HG02884 (cell line): ENCODE data around the gene SEMA3B.
"Not testable (repeated sequence)": the region's sequence is repeated elsewhere in the genome, so short reads cannot be mapped to it uniquely, and the experiment has no call there.

ENCODE experiments used
- ATAC-seq: cut with Tn5 transposase; IDR thresholded peaks from one replicate; pipeline ENCODE4 v1.9.1; 2021; ENCODE audit warnings: mild to moderate bottlenecking, moderate library complexity; ENCODE audit not compliant: unreplicated experiment

The SEMA3B gene

DNA sequence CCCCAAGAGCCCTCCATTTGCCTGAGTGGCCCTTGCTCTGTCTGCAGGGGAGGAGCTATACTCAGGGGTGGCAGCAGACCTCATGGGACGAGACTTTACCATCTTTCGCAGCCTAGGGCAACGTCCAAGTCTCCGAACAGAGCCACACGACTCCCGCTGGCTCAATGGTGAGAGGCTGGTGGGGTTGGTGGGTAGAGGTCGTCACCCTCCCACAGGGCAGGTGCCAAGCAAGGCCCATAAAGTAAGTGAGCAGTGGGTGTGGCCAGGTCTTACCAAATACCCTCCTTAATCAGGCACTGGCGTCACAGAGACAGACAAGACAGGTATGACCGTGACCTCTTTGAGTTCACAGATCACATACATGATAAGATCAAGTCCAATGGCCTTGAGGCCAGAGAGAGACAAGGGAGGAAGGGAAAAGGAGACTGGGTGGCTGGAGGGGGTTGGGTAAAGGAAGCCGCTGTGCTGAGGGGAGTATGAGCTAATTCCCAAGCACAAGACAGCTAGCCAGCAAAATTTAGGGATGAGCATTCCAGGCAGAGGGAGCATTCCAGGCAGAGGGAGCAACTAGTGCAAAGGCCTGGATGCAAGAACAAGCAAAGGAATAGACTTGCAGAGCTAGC is 2.5 kb downstream of the SEMA3B start:
- ATAC-seq = no peak

DNA sequence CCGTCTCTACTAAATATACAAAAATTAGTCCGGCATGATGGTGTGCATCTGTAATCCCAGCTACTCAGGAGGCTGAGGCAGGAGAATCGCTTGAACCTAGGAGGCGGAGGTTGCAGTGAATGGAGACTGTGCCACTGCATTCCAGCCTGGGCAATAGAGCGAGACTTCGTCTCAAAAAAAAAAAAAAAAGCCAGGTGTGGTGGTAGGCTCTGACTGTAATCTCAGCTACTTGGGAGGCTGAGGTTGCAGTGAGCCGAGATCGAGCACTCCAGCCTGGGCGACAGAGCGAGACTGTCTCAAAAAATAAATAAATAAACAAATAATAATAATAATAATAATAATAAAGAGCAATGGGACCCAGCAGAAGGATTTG is 3.6 kb downstream of the SEMA3B start:
- not testable (repeated sequence) for ATAC-seq

DNA sequence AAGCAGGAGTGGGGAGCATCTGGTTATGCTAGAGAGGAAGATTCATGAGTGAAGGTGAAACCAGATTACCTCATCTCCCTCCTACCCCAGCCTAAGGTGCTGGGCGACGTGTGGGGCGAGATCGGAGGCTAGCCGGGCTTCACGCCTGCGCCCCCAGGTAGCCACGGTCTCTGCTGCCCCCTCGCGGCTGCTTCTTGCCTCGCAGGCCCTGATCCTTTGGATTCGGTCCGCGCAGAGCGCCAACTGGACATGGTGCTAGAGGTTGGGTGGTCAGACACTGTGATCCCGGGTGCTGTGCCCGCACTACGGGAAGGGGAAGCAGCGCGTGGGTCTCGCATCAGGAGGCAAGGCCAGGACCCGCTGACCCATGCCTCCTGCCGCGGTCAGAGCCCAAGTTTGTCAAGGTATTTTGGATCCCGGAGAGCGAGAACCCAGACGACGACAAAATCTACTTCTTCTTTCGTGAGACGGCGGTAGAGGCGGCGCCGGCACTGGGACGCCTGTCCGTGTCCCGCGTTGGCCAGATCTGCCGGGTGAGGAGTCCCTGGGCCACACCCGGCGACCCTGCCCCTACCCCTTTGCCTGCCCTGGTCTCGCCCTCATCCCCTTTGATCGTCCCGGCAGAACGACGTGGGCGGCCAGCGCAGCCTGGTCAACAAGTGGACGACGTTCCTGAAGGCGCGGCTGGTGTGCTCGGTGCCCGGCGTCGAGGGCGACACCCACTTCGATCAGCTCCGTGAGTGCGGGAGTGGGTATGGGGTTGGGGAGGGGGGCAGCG is 4.2 kb downstream of the SEMA3B start:
- peak; percentile 87 for ATAC-seq

DNA sequence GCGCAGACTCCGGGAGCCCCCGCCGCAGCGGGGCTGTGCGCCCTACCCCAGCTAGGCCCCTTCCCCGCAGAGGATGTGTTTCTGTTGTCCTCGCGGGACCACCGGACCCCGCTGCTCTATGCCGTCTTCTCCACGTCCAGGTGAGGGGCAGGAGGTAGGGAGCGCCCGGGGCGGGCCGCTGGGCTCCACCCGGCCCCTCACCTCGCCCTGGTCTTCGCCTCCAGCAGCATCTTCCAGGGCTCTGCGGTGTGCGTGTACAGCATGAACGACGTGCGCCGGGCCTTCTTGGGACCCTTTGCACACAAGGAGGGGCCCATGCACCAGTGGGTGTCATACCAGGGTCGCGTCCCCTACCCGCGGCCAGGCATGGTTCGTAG is 4.7 kb downstream of the SEMA3B start:
- no peak for ATAC-seq

DNA sequence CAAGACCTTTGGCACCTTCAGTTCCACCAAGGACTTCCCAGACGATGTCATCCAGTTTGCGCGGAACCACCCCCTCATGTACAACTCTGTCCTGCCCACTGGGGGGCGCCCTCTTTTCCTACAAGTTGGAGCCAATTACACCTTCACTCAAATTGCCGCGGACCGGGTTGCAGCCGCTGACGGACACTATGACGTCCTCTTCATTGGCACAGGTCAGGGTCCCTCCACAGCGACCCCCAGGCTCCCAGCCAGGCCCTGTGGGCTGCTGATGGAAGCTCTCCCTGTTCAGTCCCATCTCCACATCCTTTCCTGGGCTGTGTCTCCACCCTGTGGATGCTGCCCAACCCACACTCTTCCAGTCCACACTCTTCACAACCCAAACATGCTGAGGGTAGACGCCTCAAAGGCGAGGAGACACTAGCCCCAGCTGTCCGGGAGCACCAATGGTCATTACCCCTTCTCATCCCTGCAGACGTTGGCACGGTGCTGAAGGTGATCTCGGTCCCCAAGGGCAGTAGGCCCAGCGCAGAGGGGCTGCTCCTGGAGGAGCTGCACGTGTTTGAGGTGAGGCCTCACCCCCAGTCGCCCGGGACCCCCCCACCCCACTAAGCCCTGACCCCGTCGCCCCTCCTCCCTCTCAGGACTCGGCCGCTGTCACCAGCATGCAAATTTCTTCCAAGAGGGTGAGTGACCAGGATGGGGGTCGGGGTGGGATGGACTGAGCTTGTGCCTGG is 5.6 kb downstream of the SEMA3B start:
- no peak for ATAC-seq

DNA sequence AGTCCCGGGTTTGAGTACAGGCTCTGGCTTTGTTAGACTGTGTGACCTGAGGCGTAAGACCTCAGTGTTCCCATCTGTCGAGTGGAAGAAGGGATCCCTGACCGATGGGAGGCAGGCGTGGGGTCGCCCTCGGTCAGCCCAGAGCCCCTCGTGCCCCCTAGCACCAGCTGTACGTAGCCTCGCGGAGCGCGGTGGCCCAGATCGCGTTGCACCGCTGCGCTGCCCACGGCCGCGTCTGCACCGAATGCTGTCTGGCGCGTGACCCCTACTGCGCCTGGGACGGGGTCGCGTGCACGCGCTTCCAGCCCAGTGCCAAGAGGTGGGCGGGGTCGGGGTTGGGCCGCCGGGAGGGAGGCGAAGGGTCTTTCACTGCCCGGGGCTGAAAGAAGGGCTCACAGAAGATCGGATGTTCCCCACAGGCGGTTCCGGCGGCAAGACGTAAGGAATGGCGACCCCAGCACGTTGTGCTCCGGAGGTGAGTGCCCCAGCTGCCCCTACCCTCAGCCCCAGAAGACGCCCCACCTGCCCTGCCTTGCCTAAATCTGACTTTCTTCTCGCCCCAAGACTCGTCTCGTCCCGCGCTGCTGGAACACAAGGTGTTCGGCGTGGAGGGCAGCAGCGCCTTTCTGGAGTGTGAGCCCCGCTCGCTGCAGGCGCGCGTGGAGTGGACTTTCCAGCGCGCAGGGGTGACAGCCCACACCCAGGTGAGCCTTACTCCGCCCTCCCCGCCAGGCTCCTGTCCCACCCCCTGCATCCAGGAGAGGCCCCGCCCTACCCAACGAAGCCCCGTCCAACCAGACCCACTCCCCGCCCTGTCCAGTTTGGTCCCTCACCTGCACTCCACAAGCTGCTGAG is 6.4 kb downstream of the SEMA3B start:
- ATAC-seq = no peak

DNA sequence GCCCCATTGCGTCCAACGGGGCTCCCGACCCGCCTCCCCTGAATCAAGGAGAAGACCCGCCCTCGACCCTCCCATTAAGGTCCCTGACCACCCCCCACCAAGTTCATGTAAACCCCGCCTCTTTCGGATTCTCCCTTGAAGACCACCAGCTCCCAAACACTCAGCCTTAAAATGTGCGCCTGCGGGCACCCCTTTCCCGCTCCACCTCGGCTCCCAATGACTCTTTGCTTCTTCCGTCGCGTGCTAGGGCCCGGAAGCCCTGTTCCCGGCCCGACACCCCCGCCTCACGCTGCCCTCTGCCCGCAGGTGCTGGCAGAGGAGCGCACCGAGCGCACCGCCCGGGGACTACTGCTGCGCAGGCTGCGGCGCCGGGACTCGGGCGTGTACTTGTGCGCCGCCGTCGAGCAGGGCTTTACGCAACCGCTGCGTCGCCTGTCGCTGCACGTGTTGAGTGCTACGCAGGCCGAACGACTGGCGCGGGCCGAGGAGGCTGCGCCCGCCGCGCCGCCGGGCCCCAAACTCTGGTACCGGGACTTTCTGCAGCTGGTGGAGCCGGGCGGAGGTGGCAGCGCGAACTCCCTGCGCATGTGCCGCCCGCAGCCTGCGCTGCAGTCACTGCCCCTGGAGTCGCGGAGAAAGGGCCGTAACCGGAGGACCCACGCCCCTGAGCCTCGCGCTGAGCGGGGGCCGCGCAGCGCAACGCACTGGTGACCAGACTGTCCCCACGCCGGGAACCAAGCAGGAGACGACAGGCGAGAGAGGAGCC is 7.2 kb downstream of the SEMA3B start:
- no peak for ATAC-seq

DNA sequence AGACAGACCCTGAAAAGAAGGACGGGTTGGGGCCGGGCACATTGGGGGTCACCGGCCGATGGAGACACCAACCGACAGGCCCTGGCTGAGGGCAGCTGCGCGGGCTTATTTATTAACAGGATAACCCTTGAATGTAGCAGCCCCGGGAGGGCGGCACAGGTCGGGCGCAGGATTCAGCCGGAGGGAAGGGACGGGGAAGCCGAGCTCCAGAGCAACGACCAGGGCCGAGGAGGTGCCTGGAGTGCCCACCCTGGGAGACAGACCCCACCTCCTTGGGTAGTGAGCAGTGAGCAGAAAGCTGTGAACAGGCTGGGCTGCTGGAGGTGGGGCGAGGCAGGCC is 7.8 kb downstream of the SEMA3B start:
- no peak for ATAC-seq

DNA sequence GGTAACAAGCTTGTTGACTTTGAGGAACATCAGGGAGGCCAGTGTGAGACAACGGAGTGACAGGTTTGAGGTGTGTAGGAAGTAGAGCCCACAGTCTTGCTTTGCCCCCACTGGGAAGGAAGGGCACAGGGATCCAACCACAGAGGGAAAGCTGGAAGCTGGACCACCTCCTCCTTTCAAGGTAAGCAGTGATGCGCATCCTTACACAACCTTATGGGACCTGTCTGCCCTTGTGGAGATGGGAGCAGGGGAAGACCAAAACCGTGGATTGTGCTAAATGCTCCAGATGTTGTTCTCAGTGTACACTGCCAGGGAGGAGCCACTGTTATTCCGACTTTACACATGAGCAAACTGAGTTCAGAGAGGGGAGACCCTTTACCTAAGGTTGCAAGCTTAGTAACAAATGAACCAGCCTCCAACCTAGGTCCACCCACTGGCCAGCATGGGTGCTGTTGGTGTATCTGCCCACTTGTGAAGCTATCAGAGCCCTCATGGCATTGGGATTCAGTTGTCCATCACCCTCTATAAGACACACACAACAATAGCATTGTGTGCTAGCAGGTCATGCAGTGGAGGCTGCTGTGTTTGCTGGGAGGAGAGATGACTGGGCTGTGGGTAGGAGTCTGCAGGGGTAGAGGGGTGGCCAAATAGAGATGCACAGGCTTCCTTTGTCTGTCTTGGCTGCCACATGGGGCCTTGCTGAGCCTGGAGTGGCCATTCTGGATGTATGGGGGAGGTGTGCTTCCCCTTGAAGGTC is 9.4 kb downstream of the SEMA3B start:
- no peak for ATAC-seq

DNA sequence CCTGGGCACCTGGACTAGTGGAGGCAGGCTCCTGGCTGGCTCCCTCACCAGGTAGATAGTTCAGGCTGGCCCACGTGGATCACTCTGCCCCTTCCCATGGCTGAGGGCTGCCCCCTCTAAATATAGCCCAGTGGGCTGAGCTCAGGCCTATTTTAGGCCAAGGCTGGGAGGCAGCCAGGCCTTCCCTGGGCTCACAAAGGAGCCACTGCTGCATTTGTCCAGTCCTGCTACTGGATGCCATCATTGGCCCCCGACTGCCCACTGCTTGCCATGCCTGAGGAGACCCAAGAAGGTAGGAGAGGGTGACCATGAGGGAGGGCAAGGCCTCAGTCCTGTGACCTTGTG is 9.9 kb downstream of the SEMA3B start, which contains the start of gene LSMEM2:
TSS of gene LSMEM2 (plus strand) at position 208 of the 345 bp plus-strand sequence. CDS start at position 235, 27 bp downstream.
- no peak for ATAC-seq

DNA sequence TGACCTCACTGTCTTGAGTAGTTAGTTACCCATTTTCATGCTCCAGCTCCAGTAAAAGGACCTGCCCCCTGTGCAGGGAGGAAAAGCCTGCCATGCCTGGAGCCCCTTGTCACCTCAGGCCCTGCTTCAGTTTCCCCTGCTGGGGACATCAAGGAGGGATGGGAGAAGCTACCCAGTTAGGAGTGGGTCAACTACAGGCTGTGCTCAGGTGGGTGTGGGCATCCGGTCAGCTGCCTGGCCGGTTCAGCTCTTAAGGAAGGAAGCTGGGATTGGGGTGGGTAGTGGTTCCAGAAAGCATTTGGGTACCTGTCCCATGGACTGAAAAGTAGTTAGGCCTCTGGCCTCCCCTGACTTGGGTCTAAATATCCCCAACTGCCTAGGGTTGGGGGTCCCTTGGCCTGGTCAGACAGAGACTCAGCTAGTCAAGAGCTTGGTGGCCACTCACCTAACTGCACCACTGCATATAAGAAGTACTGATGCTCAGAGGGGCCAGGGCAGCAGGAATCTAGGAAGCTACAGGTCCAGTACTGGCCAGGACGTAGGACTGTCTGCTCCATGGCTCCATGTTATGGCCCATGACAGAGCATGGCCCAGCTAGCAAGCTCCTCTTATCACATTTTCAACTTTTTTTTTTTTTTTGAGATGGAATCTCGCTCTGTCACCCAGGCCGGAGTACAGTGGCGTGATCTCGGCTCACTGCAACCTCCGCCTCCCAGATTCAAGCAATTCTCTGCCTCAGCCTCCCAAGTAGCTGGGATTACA is 10.5 kb downstream of the SEMA3B start:
- ATAC-seq = no peak

DNA sequence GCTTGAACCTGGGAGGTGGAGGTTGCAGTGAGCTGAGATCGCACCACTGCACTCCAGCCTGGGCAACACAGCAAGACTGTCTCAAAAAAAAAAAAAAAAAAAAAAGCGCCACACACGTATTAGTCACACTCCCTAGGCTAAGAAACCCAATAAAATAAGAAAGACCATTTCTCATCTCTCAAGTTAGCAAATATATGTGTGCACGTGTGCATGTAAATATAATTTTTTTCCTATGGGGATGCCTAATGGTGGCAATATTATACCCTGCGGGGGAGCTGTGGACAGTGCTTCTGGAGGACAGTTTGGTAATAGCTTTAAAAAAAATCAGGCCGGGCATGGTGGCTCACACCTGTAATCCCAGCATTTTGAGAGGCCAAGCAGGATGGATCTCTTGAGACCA is 15.2 kb downstream of the SEMA3B start:
- not testable (repeated sequence) for ATAC-seq

DNA sequence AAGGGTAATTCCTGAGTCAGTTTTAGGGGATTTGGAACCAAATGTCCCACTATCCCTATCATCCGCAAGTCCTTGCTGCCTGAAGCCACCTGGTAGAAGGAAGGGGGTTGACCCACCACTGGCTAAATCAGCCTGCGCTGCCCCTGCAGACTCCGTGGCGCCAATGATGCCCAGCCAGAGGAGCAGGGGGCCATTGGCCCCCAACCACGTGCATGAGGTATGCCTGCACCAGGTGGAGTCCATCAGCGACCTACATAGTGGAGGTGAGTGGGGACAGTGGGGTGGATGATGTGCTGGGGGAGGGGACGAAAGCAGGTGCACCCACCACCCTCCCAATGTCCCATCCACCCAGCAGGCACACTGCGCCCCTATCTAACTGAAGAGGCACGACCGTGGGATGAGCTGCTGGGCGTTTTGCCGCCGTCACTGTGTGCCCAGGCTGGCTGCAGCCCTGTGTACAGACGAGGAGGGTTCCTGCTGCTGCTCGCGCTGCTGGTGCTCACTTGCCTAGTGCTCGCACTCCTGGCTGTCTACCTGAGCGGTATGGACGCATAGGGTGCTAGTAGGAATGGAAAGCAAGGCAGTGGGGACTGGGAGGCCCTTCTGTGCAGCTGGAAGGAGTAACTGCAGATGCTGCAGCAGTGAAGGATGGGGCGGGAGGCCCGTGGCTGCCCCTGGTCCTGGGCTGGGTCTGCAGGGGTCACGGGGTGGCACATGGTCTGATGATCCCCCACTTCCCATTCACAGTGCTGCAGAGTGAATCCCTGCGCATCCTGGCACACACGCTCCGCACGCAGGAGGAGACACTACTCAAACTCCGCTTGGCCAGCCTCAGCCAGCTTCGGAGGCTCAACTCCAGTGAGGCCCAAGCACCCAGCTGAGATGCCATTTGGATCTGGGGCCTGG is 17.6 kb downstream of the SEMA3B start:
- ATAC-seq = no peak

DNA sequence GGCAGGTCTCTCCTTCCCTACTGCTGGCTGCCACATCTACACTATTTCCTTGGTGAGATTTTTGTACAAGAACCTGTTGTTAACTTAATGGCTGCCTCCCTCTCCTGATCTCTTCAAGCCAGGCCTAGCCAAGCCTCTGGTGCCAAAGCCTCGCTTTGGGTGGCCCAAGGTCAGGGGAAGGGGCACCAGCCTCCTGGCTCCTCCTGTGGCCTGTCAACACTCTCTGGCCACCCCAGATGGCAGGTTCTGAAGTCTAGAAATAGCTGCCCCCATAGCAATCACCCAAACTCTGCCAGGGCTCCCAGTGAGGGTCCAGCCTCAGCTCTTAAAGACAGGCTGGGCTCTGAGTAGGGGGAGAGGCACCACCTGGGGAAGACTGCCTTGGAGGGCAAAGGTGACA is 18.3 kb downstream of the SEMA3B start:
- no peak for ATAC-seq

DNA sequence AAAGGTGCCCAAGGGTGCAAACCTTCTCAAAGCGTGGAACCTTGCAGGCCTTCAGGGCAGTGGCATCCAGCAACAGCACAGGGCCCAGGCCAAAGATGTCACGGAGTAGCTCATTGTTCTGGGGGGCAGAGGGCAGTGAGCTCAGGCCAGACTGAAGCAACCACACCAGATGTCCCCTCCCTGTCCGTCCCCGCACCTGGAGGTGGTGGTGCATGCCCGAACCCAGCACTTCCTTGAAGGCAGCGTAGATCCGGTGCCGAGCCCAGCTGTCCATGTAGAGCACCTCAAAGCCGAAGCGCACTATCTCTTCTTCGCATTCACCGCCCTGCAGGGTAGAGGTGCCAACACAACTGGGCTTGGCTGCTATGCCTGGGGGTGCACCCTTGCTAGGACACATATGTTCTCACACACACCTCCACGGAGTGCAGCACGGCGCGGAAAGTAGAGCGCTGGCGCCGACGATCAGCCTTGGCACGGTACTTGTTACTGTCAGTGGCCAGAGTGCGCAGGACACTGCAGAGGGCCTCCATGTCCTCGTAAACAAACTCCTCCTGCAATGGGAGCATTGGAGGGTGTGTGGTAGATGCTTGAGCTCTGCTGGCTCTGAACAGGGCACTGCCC is 19.6 kb downstream of the SEMA3B start:
- ATAC-seq = no peak

DNA sequence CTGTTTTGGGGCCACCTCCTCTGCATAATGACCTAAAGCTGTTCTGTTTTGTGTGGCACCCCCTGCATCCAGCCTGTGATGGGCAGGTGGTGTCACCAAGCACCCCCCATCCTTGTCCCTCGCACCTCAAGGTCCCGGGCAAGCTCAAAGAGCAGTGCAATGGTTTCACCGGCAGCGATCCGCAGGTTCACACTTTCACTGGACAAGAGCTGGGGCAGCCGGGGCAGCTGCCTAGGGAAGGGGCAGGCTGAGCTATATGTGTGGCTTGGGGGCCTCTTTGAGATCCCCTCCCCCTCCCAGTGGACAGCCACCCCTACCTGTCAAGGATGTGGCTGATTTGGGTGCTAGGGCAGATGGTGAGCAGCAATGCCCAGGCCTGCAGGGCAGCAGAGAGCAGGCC is 20.2 kb downstream of the SEMA3B start:
- ATAC-seq = no peak

DNA sequence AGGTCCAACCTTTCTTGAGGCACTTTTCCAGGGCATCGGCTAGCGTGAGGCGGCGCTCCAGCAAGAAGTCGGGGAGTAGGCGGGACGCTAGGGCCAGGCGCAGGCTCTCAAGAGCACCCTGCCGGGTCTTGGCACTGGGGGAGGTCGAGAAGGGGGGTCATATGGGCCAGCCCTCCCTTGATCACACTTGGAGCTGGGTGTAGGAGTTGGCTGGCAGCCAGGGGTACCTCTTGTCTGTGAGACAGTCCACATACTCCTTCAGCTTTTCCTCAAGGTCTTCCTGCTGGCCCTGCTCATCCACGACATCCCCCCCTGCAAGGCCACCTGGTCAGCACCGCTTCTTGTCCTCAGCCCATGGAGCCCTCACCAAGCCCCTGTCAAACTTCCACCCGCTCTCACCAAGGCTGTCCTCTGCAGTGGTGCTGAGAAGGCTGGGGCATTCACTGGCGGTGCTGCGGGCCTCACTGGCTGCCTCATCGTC is 21.3 kb downstream of the SEMA3B start:
- no peak for ATAC-seq
